Naive B cell (primary cell): Measurements from ENCODE around the gene KLHDC4. TPM values are rescaled to one million over a fixed set of nuclear protein-coding genes. Genes with fewer than 3 reads are reported as not detected.

Experiments used
- polyA plus RNA-seq, 6 donors: library from polyadenylated mRNA; unstranded; fragments of 300-500 nt; fragmentation: Illumina TruSeq; gene quantifications; one replicate each; pipeline ENCODE4 v1.2.3, GENCODE V29; 2021; ENCODE audit warnings: low read depth in 6 of 6

The KLHDC4 gene
- polyA plus RNA-seq, 6 donors from 2014 or later = 15.9 to 25.5 (median 20.0) TPM

Other genes with a start within 250 kb of the KLHDC4 start
- not detected for gene JPH3, start 163.5 kb downstream of the KLHDC4 start, polyA plus RNA-seq
- gene SLC7A5, start 103.5 kb upstream of the KLHDC4 start, polyA plus RNA-seq = 1 to 10 TPM in 4 of 6 donors, under 1 TPM in 2; 0.56 to 2.2 (median 1.7) TPM
- not detected for gene CA5A, start 170.5 kb upstream of the KLHDC4 start, polyA plus RNA-seq
- gene BANP, start 185.4 kb upstream of the KLHDC4 start, polyA plus RNA-seq = 10 to 100 TPM; 24.3 to 40.1 (median 28.5) TPM